Ovary (tissue), 9 donors: ENCODE measurements around the gene NUBPL. TPM values are rescaled to one million over a fixed set of nuclear protein-coding genes. Genes with fewer than 3 reads are reported as not detected.

Source experiments
- DNase-seq, 5 donors: peaks; one replicate each; pipeline ENCODE4 v3.0.0-alpha.2; 2019 to 2020
- H3K27ac ChIP-seq, 2 donors: fragments of 200-600 bp; one replicate each; pipeline versions ENCODE4 v1.5.1 to v1.8.0; 2019 to 2022
- H3K27me3 ChIP-seq: fragments of 200-600 bp; one replicate; pipeline ENCODE4 v1.8.0; 2022
- H3K36me3 ChIP-seq: fragments of 200-600 bp; sonication (generic); one replicate; pipeline ENCODE4 v1.5.1; 2019
- H3K4me1 ChIP-seq: one replicate; pipeline ENCODE4 v1.8.1; 2013; ENCODE audit warnings: mild to moderate bottlenecking, moderate library complexity; ENCODE audit not compliant: insufficient read depth
- H3K4me3 ChIP-seq: fragments of 200-600 bp; sonication (generic); one replicate; pipeline ENCODE4 v1.5.1; 2017
- H3K9me3 ChIP-seq, 2 donors: fragments of 200-600 bp in 1 of 2; sonication (generic) in 1 of 2; one replicate each; pipeline versions ENCODE4 v1.5.1 to v1.8.1; 2013 to 2019; ENCODE audit warnings: mild to moderate bottlenecking in 1 of 2, moderate library complexity in 1 of 2
- CTCF ChIP-seq, 3 donors: fragments of 450-650 bp in 2 of 3; fragments of 200-600 bp in 1 of 3; IDR thresholded peaks; one replicate each; pipeline versions ENCODE4 v1.5.1 to v1.8.0; 2016 to 2022; ENCODE audit warnings: antibody characterized with exemption in 3 of 3, mild to moderate bottlenecking in 1 of 3
- EP300 ChIP-seq: sonication (generic); formaldehyde crosslinking; IDR thresholded peaks from one replicate; pipeline ENCODE4 v1.6.1; 2017; ENCODE audit warnings: antibody characterized with exemption
- POLR2A ChIP-seq: fragments of 450-650 bp; IDR thresholded peaks from one replicate; pipeline ENCODE4 v1.6.1; 2017; ENCODE audit warnings: antibody characterized with exemption, mild to moderate bottlenecking, moderate library complexity
- WGBS, 3 donors: extraction: QIAGEN DNeasy Blood & Tissue Kit in 1 of 3; methylation state at CpG; one replicate each; pipeline versions ENCODE4 v1.1.5 to v1.1.7; 2013 to 2017; 5-methylcytosine and 5-hydroxymethylcytosine counted together
- intact Hi-C, 4 donors: fragments of 100-400 bp; cut with DNase I; formaldehyde crosslinking; loops; one replicate each; pipeline versions ENCODE4 v1.11.0 to v1.15.1; 2022 to 2023
- polyA plus RNA-seq, 2 donors: library from polyadenylated mRNA; stranded (reverse); fragments of 200-250 nt in 1 of 2; fragments of 350-450 nt in 1 of 2; fragmentation: Illumina TruSeq in 1 of 2; extraction: RNeasy Lipid Tissue Mini Kit (QIAGEN cat#74804) in 1 of 2; gene quantifications; one replicate each; pipeline ENCODE4 v1.2.3, GENCODE V29; 2013 to 2014
- total RNA-seq, 7 donors: library from RNA; depleted of rRNA in 2 of 7; stranded (reverse); fragments of >200 nt in 2 of 7; fragmentation: NEBNext Ultra II Directional in 3 of 7; extraction: Animal tissue kit (Norgen Biotek cat#: 25700) in 3 of 7; gene quantifications; one replicate each; pipeline versions ENCODE4 v1.1.0 to v1.2.4, GENCODE V29; 2016 to 2023
- donor health status: DM: no; HTN: no; CAD: no; lungs with moderate emphysema.
- donor health status: DM: no; HTN: no; CAD: no.
- donor health status: Bipolar disorder and iron deficiency.
- donor health status: DM: yes; HTN: yes; CAD: no.
- donor health status: DM: no; HTN: no; CAD: no.
- donor health status: DM: yes; HTN: yes; CAD: no.

Gene NUBPL
- total and polyA plus RNA-seq, 9 donors, result 5.8 to 17.6 (median 14.0) TPM

DNA sequence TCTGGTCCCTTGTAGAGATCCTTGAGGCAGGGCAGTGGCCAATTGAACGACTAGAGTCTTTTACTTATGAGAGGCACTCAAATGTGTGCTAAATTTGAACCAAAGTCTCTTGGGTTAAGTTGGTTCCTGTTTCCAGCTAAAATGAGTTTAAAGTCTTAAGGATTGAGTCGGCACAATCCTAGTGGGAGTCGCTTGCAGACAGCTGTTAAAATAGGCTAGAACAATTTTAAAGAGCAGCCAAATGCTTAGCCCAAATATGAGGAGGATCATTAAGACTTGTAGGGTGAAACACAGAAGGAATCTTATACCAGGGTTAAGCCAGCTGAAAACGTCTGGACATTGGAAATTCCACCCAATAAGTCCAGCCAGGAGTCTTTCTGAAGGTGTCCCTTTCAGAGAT is 216.1 kb downstream of the NUBPL start:
- Histone ChIP-seq H3K27me3 (no peaks in the 10 kb centered on the region), H3K9me3 (no peaks in the 10 kb centered on the region), H3K4me1 (no peaks in the 10 kb centered on the region), H3K36me3 (no peaks in the 10 kb centered on the region), H3K4me3 (no peak overlapping the region), H3K27ac (no peak overlapping the region)
- 44 to 56% (median 46%) methylated on average over 4 of the region's 4 CpGs for WGBS, 3 donors
- no peak for DNase-seq
- intact Hi-C loops, result no loop called here
- TF ChIP-seq CTCF (IDR thresholded peaks at IDR 0.05) (no peak), EP300 (no peak), POLR2A (no peak)

DNA sequence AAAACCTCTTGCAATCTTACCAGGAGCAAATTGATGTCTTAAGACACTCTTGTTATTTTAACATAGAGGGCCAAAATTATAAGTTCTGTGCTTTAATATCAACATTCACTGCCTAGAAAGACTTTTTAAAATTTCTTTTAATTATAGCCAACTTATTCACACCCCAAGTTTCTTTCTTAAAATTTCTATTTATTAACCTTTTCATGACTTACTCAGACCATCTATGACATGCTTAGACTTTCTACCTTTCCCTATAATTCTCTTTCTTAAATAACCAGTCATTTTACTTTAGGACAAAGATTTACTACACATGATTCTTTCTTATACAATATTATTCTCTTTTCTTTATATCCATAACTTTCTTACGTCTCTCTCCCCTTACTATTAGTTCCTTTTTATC is 220.4 kb downstream of the NUBPL start:
- Histone ChIP-seq H3K4me1 (no peaks in the 10 kb centered on the region), H3K27me3 (no peaks in the 10 kb centered on the region), H3K27ac (no peak overlapping the region), H3K9me3 (no peaks in the 10 kb centered on the region), H3K36me3 (no peaks in the 10 kb centered on the region), H3K4me3 (no peak overlapping the region)
- intact Hi-C loops, result no loop called here
- no peak for DNase-seq
- 96 to 100% (median 100%) methylated on average over 1 of the region's 1 CpG for WGBS, 3 donors
- TF ChIP-seq CTCF (IDR thresholded peaks at IDR 0.05) (no peak), POLR2A (no peak), EP300 (no peak)

- TF ChIP-seq EP300, result no peak
- TF ChIP-seq POLR2A, result no peak
- no peak for TF ChIP-seq CTCF (IDR thresholded peaks at IDR 0.05)
- no peaks in the 10 kb centered on the region for H3K36me3 ChIP-seq
- intact Hi-C loops, result no loop called here
- no peak for DNase-seq
- no peaks in the 10 kb centered on the region for H3K4me1 ChIP-seq
- H3K4me3 ChIP-seq, result no peak overlapping the region
- no peaks in the 10 kb centered on the region for H3K27me3 ChIP-seq
- WGBS, 3 donors, result 87 to 95% (median 95%) methylated on average over 1 of the region's 1 CpG
- H3K9me3 ChIP-seq, result no peaks in the 10 kb centered on the region
- no peak overlapping the region for H3K27ac ChIP-seq
Observed at GRCh38 chr14:31785574-31785973, 224.4 kb downstream of the NUBPL start.

- no peaks in the 10 kb centered on the region for H3K27me3 ChIP-seq
- intact Hi-C loops, result no loop called here
- no peaks in the 10 kb centered on the region for H3K9me3 ChIP-seq
- DNase-seq, result no peak
- TF ChIP-seq CTCF (IDR thresholded peaks at IDR 0.05) (no peak), EP300 (no peak), POLR2A (no peak)
- H3K36me3 ChIP-seq, result no peaks in the 10 kb centered on the region
- H3K27ac ChIP-seq, result no peak overlapping the region
- no peak overlapping the region for H3K4me3 ChIP-seq
- H3K4me1 ChIP-seq, result no peaks in the 10 kb centered on the region
- 90 to 97% (median 91%) methylated on average over 3 of the region's 3 CpGs for WGBS, 3 donors
Observed at GRCh38 chr14:31787377-31787776, 226.2 kb downstream of the NUBPL start.

- no peak overlapping the region for H3K4me3 ChIP-seq
- H3K36me3 ChIP-seq, result no peaks in the 10 kb centered on the region
- no peaks in the 10 kb centered on the region for H3K4me1 ChIP-seq
- WGBS, 3 donors, result 85 to 98% (median 91%) methylated on average over 1 of the region's 1 CpG
- no peaks in the 10 kb centered on the region for H3K9me3 ChIP-seq
- intact Hi-C loops, result no loop called here
- H3K27me3 ChIP-seq, result no peaks in the 10 kb centered on the region
- DNase-seq, result no peak
- TF ChIP-seq POLR2A (no peak), CTCF (IDR thresholded peaks at IDR 0.05) (no peak), EP300 (no peak)
- H3K27ac ChIP-seq, result no peak overlapping the region
Observed at GRCh38 chr14:31788340-31788739, 227.1 kb downstream of the NUBPL start.
